Neural cell (in vitro differentiated cells): Measurements from ENCODE around the gene NLRP7.

Experiments used
- EP300 ChIP-seq: fragments of 450-650 bp; conservative IDR thresholded peaks from 2 replicates; pipeline ENCODE4 v1.6.1; 2014; ENCODE audit warnings: antibody characterized with exemption, mild to moderate bottlenecking, moderate library complexity; ENCODE audit not compliant: poor library complexity, severe bottlenecking
- EZH2 ChIP-seq: fragments of 200-600, 300-800 bp; shearing (Covaris generic), sonication (generic); IDR thresholded peaks from 2 replicates; pipeline ENCODE4 v1.6.1; 2014; ENCODE audit warnings: antibody characterized with exemption, low read length, borderline replicate concordance, mild to moderate bottlenecking; ENCODE audit not compliant: insufficient read depth, poor library complexity, severe bottlenecking
- MXI1 ChIP-seq: fragments of 450-650 bp; conservative IDR thresholded peaks from 2 replicates; pipeline ENCODE4 v1.6.1; 2014; ENCODE audit warnings: antibody characterized with exemption, mild to moderate bottlenecking; ENCODE audit not compliant: poor library complexity, severe bottlenecking
- POLR2AphosphoS5 ChIP-seq: IDR thresholded peaks from 2 replicates; pipeline ENCODE4 v1.6.1; 2012
- RAD21 ChIP-seq: fragments of 450-650 bp; conservative IDR thresholded peaks from 2 replicates; pipeline ENCODE4 v1.6.1; 2014; ENCODE audit warnings: antibody characterized with exemption, mild to moderate bottlenecking, moderate library complexity
- REST ChIP-seq: IDR thresholded peaks from 2 replicates; pipeline ENCODE4 v1.6.1; 2012; ENCODE audit warnings: borderline replicate concordance
- SMC3 ChIP-seq: fragments of 450-650 bp; conservative IDR thresholded peaks from 2 replicates; pipeline ENCODE4 v1.6.1; 2014; ENCODE audit warnings: antibody characterized with exemption, mild to moderate bottlenecking, moderate library complexity; ENCODE audit not compliant: poor library complexity
- TAF1 ChIP-seq: IDR thresholded peaks from 2 replicates; pipeline ENCODE4 v1.6.1; 2012; ENCODE audit warnings: low read depth
- TF ChIP-seq, protein P1 (sequence below): fragments of 450-650 bp; IDR thresholded peaks from 2 replicates; pipeline ENCODE4 v1.5.1; 2014; ENCODE audit warnings: antibody characterized with exemption, mild to moderate bottlenecking, moderate library complexity; ENCODE audit not compliant: poor library complexity, severe bottlenecking

DNA sequence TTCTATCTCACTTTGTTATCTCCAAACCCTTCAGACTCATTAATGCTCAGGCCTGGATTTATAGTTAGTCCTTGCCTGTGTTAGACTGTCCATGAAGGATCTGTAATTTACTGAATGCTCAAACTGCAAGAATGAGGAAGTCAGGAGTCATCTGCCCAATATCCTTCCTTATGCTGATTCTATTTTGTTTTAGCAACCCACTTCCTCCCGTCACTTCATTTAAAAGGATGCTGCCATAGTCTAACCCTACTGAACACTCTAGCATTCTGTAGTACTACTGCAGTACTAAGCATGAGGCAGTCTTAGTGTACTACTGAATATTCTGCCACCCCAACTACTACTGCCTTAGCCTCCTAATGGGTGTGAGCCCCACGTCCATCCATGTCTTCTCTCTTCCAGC lies 71.8 kb downstream of the NLRP7 start:
- TF ChIP-seq POLR2AphosphoS5 = no peak
- TF ChIP-seq, protein P1, sequence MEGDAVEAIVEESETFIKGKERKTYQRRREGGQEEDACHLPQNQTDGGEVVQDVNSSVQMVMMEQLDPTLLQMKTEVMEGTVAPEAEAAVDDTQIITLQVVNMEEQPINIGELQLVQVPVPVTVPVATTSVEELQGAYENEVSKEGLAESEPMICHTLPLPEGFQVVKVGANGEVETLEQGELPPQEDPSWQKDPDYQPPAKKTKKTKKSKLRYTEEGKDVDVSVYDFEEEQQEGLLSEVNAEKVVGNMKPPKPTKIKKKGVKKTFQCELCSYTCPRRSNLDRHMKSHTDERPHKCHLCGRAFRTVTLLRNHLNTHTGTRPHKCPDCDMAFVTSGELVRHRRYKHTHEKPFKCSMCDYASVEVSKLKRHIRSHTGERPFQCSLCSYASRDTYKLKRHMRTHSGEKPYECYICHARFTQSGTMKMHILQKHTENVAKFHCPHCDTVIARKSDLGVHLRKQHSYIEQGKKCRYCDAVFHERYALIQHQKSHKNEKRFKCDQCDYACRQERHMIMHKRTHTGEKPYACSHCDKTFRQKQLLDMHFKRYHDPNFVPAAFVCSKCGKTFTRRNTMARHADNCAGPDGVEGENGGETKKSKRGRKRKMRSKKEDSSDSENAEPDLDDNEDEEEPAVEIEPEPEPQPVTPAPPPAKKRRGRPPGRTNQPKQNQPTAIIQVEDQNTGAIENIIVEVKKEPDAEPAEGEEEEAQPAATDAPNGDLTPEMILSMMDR = no peak
- no peak for TF ChIP-seq EZH2
- TF ChIP-seq EP300 = no peak
- no peak for TF ChIP-seq REST
- TF ChIP-seq TAF1 = no peak
- no peak for TF ChIP-seq MXI1
- no peak for TF ChIP-seq SMC3
- no peak for TF ChIP-seq RAD21
